DND-41 (cell line): ENCODE measurements around the gene GABRA5.

Experiments
- EZH2 ChIP-seq: IDR thresholded peaks from 3 replicates; pipeline ENCODE4 v1.6.1; 2012; ENCODE audit warnings: borderline replicate concordance, low read depth, mild to moderate bottlenecking, moderate library complexity, low read length, inconsistent platforms; ENCODE audit not compliant: severe bottlenecking
- TF ChIP-seq, protein P1 (sequence below): IDR thresholded peaks from 2 replicates; pipeline ENCODE4 v1.5.1; 2012; ENCODE audit warnings: borderline replicate concordance, low read length, moderate library complexity, mild to moderate bottlenecking; ENCODE audit not compliant: poor library complexity, severe bottlenecking; ENCODE audit errors: extremely low read depth

DNA sequence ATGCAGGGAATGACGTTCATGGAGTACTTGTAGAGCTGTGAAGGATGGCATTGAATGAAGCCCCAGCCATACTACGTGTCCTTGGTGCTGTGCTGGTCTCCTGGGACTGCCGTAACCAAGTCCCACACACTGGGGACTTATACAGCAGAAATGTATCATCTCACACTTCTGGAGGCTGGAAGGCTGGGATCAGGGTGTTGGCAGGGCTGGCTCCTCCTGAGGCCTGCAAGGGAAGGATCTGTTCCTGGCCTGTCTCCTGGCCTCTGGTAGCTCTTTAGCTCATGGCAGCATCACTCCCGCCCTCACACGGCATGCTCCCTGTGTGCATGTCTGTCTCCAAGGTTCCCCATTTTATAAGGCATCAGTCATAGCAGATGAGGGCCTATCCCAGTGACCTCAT is 74.6 kb downstream of the GABRA5 start:
- TF ChIP-seq, protein P1, sequence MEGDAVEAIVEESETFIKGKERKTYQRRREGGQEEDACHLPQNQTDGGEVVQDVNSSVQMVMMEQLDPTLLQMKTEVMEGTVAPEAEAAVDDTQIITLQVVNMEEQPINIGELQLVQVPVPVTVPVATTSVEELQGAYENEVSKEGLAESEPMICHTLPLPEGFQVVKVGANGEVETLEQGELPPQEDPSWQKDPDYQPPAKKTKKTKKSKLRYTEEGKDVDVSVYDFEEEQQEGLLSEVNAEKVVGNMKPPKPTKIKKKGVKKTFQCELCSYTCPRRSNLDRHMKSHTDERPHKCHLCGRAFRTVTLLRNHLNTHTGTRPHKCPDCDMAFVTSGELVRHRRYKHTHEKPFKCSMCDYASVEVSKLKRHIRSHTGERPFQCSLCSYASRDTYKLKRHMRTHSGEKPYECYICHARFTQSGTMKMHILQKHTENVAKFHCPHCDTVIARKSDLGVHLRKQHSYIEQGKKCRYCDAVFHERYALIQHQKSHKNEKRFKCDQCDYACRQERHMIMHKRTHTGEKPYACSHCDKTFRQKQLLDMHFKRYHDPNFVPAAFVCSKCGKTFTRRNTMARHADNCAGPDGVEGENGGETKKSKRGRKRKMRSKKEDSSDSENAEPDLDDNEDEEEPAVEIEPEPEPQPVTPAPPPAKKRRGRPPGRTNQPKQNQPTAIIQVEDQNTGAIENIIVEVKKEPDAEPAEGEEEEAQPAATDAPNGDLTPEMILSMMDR: no peak
- TF ChIP-seq EZH2: no peak
